ENCODE results near the gene IL1R1.

IL1R1 gene

DNA sequence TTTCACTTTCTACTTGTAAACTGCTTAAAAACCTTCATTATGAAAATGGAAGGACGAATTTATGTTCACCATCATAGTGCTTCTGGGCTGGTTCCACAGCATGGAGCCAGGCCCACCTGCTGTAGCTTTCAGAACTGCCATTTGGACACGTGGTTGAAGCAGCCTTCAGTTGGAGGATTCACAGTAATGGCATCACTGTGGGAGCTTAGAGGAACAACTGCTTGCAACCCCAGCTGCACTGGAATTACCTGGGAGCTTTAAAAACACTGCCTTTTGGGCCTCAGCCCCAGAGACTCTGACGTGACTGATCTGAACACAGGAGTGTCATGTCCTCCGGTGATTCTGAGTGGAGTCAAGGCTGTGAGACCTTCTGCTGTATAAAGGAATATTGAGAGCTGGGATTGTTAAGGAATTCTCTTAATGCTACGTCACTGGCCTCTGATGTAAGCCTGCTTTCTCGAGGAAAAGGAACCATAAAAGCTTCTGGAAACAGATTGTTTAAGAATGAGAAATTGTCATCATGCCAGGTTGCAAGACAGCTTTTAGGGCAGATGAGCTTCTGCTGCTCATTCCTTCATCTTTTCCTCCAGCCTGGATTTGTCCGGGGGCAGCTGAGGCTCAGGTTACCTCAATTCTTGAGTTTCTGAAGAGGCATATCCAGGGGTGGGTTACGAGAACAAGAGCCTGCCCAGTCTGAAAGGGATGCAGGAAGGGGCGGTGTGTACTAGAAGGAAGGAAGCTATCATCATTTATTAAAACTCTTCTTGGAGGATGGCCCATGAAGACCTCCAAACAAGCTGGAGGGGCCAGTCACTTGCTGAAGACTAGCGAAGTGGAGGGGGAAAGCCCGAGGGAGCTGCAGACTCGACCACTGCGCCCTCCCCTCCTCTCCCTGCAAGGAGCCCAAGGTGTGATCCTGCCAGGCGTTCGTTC lies 1.3 kb upstream of the IL1R1 start:
- DNase-seq, result no peak

DNA sequence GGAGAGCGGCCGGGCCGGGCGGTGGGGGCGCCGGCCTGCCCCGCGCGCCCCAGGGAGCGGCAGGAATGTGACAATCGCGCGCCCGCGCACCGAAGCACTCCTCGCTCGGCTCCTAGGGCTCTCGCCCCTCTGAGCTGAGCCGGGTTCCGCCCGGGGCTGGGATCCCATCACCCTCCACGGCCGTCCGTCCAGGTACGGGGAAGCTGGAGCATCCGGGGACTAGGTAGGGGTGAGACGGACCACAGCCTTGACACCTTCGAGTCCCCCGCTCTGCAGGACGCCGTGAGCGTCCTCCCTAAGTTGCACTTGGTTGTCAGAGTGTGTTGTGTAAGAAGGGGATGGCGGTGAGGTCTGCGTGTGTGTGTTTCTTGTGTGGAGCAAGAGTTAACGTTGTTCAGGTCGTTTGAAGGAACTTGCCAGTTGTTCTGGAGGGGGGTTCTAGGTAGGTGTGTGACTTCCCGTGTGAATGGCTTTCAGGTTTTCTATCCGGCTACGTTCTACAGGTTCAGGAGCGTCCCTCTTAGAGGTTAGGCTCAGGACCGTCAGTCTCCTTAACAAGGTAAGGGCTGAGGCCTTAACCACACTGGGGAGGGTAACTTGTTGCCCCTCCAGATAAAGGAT lies 393 bp downstream of the IL1R1 start:
- DNase-seq, result no peak

DNA sequence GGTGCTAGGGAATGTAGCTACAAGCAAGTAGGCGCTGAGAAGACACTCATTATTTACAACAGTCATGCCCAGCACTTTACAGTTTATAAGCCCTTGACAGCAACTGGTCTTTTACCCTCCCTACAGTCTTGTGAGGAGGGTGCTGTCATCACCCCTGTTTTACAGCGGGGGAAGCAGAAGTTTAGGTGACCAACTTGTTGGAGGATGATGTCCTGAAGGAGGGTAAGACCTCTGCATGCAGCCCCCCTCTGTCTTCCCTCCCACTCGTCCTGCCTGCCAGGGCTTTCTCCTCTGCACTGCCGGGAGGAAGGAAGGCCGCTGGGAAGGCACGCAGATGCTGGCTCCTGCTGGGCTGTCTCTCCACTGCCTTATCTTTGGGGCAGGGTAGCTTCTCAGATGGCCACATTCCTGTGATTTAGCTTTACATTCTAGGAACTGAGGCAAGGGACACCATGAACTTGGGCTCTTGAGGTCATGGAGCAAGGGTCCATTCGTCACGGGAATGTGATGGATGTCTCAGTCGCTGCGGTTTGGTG lies 972 bp downstream of the IL1R1 start:
- DNase-seq, result no peak

DNA sequence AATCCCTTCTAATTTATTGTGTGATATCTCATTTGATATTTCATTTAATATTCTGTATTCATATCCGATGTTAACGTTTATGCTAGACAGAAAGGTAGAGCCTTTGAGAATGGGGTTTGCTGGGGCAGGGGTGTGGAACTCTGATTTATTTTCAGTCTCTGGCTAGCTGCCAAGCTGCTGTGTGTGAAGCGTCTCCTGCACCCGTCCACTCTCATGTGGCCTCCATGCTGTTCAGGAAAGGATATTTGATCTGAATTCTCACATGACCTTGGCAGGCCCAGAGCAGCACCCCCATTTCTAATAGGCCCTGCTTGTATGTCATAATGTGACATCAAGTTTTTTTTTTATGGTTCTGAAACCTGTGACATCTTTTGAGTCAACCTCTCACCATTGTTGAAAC lies 1.6 kb downstream of the IL1R1 start:
- DNase-seq, result no peak

DNA sequence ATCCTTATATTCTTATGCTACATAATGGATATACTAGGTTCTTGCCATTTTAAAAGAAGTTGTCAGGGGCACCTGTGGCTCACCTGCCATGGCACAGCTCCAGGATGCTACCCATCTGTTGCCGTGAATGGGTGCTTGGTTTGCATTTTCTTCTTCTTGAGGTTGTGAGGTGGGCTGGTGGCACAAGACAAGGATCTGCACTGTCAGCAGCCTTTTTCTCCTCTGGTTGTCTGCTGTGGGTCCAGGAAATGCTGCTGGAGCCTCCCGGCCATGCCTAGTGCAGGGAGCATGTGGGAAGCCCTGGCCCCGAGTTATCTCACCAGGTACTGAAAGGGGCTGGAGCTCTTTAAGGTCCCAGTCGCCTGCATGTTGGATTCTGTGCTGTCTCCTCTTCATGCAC lies 2.6 kb downstream of the IL1R1 start:
- no peak for DNase-seq

DNA sequence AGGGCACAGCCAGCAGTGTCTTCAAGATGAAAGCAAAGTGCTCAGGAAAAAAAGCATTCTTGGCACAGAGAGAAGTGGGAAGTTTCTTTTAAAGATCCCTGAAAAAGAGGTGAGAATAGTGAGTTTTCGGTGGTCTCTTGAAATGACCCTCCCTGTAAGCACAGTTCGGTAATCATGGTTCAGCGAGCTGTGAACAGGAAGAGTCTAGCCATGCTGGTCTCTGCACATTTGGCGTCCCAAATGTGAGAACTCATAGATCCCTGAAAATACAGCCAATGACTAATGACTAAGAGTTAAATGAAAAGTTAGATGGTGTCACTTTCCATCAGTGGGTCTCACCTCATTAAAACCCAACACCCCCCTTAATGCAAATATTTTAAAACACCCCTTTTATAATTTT lies 3.4 kb downstream of the IL1R1 start:
- DNase-seq, result no peak

DNA sequence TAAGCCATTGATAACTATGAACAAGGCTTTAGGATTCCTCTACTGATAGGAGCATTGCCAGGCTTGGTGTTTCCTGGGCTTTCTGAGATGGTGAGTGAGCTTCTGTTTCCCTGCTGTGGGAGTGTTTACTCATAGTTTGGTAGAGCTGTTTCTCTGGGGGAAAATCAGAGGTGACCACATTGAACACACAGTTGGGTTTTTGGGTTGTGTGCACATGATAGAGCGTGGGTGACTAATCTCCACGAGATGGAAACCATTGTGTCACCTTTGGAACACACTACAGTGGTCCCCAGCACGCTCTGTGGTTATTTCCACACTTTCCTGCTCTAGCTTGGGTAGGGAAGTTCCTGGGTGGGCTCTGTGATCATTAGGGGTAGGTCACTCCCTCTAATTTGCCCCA lies 5.4 kb downstream of the IL1R1 start:
- no peak for DNase-seq

DNA sequence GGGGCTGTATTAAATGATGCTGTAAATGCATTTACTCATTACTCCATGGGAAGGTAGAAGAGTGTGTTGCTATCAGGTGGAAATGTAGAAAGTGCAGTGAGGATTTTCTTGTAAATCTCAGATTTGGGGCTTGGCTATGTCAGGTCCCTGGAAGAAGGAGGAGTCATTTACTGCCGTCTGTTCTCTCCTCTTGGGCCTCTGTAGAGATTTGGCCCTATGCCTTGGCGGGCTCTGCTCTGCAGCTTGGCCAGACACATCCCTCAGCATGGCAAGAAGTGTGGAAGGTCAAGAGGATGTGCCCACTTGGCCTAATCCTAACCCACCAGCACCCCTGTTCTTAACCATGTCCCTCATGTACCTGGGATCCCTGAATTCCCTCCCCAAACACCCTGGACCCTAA lies 6.7 kb downstream of the IL1R1 start:
- no peak for DNase-seq

DNA sequence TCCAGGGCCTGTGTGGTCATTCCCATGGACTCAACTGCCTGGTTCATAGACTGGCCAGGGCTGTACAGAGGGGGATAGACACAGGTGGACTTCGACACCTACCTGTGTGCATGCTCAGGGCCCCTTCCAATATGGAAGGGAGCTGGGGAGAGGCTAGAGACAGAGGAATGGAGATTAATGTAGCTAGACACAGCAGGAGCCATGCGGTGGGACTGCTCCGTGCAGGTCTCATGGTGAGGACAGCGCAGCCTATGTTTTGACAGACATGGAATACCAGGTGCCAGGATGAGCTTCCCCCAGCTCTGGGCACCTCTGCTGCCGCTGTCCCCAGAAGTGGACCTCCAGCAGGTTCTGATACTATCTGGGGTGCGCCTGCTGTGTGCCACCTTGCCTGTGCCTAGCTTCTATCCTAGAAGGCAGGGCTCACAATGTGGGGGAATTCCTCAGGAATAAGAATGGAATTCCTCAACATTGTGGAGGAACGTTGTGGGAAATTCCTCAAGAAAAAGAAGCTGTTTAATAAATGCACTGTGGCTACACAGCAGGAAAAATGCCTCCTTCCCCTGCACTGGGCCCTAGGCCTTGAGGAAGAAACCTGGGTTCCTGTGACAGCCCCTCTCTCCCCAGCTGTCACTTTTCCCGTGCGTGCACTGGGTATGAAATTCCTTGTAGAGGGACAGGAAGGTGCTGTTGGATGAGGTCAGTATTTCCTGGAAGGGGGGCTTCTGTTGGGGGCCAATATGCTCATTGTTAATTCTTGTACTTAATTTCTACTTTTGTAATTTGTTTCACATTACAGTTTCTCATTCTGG lies 7.3 kb downstream of the IL1R1 start:
- no peak for DNase-seq

DNA sequence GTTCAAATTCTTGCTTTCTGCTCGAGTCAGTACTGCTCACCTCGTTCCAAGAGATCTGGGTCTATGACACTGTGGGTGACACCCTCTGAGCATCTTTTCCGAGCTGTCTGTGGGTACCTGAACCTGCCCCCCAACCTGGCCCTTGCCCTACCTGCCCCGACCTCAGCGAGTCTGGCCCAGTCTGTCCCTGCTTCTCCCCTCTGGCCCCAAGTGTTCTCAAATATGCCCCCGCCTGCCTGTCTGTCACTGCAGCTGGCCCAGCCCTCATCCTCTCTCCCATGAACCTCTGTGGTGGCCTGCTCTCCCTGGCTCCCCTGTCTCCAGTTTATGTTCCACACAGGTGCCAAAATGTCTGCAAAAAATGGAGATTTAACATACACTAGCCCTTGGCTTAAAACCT lies 11.8 kb downstream of the IL1R1 start:
- DNase-seq, result no peak

DNA sequence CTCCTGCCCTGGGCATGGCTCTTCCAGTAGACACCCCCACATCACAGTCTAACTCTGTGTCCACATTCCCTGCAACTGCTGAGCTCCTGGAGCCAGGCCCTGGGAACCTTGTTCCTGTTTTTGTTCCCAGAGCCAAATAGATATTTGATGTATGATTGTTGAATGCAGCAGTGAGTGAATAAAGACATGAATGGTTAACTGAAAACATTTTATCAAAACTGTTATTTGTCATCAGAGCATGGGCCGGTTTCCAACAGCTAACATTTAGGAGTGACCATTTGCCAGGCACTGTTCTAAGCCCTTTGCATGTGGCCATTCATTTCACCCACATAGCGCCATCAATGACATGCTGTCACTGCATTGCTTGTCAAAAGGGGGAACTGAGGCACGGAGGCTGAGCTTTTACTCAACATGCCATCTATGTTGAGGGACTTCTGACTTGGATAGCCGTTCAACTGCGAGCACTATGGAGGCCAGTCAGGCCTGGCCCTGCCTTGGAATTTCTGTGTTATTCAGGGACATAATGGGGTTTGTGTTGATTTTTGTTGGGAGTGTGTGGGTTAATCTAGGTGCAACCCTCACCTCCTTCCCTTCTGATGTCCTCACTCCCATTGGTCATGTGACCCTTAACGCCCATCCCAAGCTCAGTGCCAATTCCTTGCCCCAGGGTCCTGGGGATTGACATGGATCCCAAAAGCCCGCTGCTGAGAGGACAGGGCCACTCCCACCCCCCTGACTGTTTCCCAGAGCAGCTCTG lies 12.6 kb downstream of the IL1R1 start:
- no peak for DNase-seq

DNA sequence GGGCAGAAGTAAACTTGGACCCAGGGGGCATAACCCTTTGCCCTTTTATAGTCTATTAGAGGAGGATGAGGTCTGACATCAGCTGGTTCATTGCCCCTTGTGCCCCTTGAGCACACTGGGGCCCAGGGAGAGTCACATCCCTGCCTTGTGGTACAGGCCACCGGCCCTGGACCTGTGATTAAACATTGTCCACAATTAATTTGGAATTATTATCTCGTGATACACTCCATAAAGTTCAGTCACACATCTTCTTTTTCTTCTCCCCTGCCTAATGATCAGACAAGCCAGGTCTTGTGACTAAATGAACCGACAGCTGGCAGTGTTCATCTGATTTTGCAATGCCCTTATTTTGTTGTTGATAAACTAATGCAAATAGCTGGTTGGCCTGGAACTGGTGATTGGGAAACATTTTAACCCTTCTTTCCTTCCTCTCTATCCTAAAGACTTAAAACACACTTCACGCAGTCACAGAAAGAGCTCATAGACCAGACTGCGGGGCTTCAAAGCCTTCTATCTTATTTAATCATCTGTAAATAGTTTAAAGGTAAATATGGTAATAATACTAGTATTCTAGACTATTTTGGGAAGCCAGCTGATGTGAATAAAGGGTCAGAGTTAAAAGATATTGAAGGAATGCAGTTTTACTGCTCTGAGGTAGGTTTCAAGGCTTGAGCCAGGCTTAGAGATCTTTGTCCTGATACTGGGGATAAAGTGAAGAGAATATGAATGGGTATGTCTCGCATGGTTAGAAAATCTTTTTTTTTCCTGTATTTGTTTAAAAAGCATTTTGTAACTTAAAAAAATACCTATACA lies 13.4 kb downstream of the IL1R1 start:
- no peak for DNase-seq

DNA sequence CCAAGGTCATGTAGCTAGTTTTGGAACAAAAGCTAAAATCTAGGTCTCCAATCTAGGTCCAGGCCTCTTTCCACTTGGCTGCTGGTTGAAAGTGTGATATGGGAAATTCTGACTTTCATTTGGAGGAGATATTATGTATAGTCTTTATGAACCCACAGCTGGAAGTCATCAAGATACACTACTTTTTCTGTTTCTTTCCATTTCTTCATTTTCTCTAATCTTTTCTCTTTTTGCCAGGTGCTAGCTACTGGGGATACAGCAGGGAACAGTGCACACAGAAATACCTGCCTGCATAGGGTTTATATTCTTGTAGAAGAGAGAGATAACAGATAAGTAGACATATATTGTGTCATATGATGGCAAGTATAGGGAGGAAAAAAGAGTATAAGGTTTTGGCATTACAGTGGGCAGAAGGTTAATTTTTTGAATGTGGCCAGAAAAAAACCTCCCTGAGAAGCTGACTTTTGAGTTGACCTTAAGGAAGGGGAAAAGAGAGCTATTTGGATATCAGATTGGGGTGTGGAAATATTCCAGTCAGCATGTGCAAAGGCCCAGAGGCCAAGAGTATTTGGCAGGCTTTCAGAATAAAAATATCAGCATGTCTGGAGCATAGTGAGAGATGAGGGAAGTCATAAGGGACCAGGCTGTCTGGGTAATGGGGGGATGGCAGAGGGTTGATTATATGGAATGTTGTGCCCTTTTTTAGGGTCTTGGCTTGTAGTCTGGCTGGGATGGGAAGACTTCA lies 15.6 kb downstream of the IL1R1 start:
- no peak for DNase-seq

DNA sequence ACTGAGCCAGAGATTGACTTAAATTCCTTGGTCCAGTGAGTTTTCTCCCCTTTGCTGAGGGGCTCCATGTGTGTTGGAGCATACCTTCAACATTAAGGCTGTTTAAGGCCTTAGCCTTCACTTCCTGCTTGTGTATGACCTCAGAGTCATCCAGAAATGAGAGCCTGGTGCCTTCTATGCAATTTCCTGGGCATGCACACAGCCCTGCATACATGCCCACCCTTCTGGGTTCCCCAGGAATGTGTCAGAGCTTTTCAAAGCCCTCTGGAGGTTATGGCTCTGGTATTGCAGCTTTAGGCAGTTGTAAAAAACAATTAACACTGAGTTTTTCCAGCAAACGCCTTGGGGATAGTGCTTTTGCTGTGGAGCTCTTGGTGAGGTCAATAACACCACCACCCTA lies 16.7 kb downstream of the IL1R1 start:
- no peak for DNase-seq

DNA sequence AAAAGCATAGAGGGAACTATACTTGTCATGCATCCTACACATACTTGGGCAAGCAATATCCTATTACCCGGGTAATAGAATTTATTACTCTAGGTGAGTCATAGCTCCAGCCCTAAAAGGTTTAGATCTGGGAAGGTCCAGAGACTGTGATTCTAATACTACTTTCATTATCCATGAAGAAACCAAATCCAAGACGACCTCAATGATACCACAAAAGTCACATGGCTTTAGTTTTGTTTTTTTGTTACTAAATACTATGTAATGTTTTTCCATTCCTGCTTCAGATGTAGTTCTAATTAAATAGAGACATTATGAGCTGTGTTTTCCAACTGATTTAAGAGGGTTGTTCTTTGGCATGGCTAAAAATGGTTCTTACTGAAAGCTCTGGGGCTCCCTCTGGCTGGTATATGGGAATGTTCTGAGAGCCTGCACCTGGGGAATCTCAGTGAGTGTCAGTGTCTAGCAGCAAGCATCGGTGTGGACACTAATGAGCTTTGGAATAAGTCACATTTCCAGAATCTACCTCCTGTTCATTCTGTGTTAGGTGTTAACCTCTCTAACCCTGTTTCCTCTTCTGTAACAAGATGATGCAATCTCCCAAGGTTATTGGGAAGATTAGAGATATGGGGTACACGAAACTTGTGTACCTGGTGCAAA lies 23.8 kb downstream of the IL1R1 start:
- DNase-seq, result no peak

DNA sequence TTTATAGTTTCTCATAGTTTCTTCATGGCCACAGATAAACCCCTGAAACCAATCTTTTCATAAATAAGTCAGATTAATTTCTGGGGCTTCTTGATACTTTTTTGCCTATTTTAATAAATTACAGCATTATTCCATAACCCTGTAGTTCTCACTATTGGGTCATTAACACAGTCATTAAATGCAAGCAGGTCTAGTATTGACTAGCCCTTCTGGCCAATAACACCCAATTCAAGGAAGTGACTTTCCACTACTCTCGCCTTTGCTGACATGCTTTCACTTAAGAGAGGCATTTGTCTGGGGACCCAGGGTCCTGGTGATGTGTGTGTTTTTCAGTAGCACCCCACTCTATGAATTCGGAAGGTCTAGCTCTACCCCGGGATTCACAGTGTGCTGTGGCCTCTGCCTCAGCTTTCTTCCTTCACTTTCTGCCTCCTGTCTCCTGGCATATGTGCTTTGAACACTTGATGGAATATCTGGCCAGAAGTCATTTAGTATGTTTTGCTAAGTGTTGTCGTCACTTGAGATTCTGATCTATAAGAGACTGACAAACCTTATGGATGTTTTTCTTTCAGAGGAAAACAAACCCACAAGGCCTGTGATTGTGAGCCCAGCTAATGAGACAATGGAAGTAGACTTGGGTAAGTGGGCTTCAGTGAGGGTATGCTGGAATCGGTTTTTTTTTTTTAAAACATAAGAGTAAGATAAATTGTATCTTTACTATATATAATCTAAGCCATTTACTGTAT lies 25.7 kb downstream of the IL1R1 start:
- DNase-seq, result no peak

DNA sequence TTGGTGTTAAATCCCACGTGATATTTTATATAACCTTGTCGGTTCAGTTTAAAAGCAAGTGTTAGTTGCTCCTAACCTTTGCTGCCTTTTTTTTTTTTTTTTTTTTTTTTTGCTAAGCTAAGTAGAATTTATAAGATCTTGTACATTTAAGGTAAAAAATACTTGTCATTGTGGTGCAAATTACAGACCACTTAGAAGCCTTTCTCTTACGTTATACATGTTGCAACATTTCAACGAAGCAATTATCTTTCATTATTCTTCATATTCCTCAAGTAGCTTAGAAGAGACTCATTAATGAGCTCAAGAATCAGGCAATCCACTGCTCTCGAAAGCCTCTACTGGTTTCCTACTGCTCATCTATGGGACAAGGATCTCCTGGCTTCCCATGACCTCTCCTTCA lies 29.4 kb downstream of the IL1R1 start:
- no peak for DNase-seq

DNA sequence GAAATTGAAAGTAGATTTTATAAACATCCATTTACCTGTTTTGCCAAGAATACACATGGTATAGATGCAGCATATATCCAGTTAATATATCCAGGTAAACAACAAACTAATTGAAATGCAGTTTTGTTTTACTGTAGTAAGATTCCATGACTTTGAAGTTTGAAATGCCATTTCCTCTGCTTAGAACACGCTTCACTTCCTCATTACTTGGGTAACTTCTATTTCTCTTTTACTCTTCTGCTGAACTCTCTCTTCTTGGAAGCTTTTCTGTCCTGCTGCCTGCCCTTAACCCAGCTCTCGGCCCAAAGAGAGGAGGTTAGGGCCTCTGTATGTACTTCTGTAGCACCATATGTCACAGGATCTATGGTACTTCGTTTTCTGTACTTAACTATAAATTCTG lies 30.2 kb downstream of the IL1R1 start:
- no peak for DNase-seq

DNA sequence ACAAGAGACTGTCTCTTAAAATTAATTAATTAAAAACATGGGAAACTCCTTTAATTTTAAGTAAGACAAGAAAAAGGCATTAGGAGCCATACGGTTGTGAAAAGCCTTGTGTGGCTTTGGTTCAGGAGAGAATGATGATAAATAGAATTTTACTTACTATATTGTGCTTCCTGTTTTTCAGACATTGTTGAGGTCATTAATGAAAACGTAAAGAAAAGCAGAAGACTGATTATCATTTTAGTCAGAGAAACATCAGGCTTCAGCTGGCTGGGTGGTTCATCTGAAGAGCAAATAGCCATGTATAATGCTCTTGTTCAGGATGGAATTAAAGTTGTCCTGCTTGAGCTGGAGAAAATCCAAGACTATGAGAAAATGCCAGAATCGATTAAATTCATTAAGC lies 33.6 kb downstream of the IL1R1 start:
- no peak for DNase-seq
